Fibroblast of peridontal ligament (primary cell): ENCODE data around the gene SHD.
"Not testable (repeated sequence)": the region's sequence is repeated elsewhere in the genome, so short reads cannot be mapped to it uniquely, and the experiment has no call there.

Source experiments
- DNase-seq: peaks from one replicate; pipeline ENCODE4 v3.0.0-alpha.2; 2010; ENCODE audit errors: extremely low read depth

The SHD gene

GRCh38 chr19:4278419-4279266 lies at the start of gene SHD:
SHD (plus strand) TSS chr19:4279266; CDS start chr19:4280064, 798 bp downstream.
- no peak for DNase-seq

GRCh38 chr19:4230237-4230636 lies 48.8 kb upstream of the SHD start:
- not testable (repeated sequence) for DNase-seq

DNA sequence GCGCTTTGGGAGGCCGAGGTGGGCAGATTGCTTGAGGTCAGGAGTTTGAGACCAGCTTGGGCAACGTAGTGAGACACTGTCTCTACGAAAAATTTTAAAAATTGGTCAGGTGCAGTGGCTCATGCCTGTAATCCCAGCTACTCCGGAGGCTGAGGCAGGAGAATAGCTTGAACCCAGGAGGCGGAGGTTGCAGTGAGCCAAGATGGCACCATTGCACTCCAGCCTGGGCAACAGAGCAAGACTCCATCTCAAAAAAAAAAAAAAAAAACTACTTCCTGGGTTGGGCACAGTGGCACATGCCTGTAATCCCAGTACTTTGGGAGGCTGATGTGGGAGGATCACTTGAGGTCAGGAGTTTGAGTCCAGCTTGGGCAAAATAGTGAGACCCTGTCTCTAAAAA lies 47.5 kb upstream of the SHD start:
- not testable (repeated sequence) for DNase-seq

DNA sequence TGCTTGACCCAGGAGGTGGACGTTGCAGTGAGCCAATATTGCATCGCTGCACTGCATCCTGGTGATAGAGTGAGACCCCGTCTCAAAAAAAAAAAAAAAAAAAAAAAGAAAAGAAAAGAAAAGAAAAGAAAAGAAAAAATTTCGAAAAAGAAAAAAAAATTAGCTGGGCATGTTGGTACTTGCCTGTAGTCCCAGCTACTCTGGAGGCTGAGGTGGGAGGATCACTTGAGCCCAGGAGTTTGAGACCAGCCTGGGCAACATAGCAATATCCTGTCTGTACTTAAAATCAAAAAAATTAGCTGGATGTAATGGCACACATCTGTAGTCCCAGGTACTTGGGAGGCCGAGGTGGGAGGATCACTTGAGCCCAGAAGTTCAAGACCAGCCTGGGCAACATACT lies 46.9 kb upstream of the SHD start:
- not testable (repeated sequence) for DNase-seq

- DNase-seq: no peak
Observed at GRCh38 chr19:4232614-4233281, 46.3 kb upstream of the SHD start.

- no peak for DNase-seq
Observed at GRCh38 chr19:4233282-4233853, 45.7 kb upstream of the SHD start.

- DNase-seq: no peak
Observed at GRCh38 chr19:4234142-4234861, 44.8 kb upstream of the SHD start.

DNA sequence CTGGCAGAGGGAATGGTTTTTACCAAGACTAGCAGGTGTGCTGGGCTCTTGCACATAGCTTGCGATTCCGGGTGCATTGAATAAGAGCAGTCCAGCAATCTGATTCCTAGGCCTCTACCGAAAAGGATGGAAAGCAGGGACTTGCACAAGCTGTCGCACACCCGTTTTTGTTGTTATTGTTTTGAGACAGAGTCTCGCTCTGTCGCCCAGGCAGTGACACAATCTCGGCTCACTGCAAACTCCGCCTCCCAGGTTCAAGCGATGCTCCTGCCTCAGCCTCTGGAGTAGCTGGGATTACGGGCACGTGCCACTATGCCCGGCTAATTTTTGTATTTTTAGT lies 44.2 kb upstream of the SHD start:
- no peak for DNase-seq

DNA sequence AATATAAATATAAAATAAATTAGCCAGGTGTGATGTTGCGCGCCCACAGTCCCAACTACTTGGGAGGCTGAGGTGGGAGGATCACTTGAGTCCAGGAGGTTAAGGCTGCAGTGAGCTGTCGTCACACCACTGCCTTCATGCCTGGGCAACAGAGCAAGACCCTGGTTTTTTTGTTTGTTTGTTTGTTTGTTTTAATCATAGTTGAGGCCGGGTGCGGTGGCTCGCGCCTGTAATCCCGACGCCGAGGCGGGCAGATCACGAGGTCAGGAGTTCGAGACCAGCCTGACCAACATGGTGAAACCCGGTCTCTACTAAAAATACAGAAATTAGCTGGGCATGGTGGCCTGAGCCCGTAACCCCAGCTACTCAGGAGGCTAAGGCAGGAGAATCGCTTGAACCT lies 41.6 kb upstream of the SHD start:
- DNase-seq: not testable (repeated sequence)

DNA sequence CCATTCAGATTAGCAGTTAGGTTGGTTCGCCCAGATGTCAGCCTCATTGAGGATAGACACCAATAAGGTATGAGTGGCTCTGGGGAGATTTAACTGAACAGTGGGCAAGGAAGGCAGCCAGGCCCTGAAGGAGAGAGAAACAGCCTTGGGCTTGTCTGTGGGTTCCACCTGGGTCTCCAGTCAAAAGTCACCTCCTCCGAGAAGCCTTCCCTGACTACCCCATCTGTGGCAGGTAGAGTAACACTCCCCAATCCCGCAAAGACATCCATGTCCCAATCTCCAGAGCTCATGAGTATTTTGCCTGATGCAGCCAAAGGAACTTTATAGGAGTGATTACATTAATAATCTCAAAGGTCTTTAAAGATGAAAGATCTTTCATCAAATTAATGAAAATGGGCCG lies 40.2 kb upstream of the SHD start:
- DNase-seq: no peak

DNA sequence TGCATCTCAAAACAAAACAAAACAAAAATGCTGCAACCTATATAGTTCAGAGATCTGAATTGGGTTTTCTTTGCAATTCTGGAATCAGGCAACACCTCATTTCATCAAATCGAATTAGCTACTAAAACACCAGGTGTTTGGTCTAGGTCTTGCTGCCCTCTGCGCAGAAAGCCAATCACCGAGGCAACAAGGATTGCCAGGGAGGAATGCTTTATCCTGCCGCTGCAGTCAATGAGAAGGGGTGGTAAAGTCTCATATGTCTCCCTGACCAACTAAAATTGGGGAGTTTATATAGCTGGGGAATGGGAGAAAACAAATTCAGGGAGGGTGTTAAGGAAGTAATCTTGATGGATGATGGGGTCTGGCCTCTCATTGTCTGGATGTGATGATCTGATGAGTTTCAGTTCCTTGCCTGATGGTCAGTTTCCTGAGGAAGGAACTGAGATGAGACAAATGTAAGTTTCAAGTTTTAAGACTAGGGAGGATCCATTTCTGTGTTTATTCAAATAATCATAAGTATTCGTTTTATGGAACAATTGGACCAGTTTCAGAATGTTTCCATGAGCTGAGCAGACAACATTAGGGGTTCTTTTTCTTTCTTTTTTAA lies 37.1 kb upstream of the SHD start:
- DNase-seq: no peak

DNA sequence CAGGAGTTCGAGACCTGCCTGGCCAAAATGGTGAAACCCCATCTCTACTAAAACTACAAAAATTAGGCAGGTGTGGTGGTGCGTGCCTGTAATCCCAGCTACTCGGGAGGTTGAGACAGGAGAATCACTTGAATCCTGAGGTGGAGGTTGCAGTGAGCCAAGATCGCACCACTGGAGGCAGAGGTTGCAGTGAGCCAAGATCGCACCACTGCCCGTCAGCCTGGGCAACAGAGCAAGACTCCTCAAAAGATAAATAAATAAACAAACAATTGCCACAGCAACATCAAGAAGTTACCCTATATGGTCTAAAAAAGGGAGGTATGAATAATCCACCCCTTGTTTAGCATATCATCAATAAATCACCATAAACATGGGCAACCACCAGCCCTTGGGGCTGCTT lies 33.1 kb upstream of the SHD start:
- DNase-seq: not testable (repeated sequence)

GRCh38 chr19:4246767-4247593 lies 32.1 kb upstream of the SHD start, which contains the start of gene YJU2:
YJU2 (plus strand) TSS chr19:4247080; CDS start chr19:4247147, 67 bp downstream.
- peak; percentile 99 for DNase-seq

- no peak for DNase-seq
Observed at GRCh38 chr19:4256563-4256962, 22.5 kb upstream of the SHD start.

DNA sequence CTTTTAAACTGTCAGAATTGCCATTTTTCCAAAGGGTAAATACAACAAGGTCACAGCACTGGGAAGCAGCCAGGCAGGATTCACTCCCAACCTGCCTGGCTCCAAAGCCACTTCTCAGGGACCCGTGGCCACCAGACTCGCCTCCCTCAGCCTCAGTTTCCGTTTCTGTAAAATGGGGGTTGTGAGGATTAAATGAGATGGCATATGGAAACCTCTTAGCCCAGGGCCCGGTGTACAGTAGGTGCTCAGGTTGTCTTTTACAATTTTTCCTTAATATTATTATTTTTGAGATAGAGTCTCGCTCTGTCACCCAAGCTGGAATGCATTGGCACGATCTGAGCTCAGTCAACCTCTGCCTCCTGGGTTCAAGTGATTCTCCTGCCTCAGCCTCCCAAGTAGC lies 22.0 kb upstream of the SHD start:
- DNase-seq: no peak

- DNase-seq: no peak
Observed at GRCh38 chr19:4258181-4258580, 20.9 kb upstream of the SHD start.

DNA sequence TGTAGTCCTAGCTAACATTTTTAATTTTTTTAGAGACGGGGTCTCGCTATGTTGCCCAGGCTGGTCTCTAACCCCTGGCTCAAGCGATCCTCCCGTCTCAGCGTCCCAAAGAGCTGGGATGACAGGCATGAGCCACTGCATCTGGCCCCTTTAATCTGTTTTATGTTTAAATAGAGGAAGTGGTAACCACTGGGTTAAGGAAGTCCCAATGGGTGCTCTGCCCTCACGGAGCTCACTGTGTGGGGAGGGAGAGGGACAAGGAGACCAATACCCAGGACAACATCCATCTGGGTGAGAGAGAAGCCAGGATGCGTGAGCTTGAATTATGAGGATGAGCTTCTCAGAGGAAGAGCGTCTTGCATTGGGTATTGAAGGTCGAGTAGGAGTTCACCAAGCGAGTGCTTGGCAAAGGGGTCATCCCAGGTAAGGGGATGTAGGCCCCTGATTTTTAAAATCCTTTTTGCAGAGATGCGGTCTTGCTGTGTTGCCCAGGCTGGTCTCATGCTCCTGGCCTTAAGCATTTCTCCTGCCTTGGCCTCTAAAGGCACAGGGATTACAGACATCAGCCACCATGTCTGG lies 18.4 kb upstream of the SHD start:
- no peak for DNase-seq

- DNase-seq: no peak
Observed at GRCh38 chr19:4264812-4265211, 14.3 kb upstream of the SHD start.

DNA sequence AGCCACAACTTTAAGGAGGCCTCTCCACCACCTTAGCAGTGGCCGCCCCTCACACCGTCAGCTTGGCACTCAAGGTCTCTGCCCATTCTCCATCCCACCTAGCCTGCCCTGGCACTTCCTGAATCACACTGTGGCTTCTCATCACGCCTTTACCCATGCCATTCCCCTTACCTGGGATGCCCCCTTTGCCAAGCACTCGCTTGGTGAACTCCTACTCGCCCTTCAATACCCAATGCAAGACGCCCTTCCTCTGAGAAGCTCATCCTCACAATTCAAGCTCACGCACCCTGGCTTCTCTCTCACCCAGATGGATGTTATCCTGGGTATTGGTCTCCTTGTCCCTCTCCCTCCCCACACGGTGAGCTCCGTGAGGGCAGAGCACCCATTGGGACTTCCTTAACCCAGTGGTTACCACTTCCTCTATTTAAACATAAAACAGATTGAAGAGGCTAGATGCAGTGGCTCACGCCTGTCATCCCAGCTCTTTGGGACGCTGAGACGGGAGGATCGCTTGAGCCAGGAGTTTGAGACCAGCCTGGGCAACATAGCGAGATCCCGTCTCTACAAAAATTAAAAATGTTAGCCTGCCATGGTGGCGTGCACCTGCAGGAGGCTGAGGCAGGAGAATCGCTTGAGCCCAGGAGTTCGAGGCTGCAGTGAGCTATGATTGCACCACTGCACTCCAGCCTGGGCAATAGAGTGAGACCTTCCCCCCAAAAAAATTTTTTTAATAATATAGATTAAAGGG lies 12.6 kb upstream of the SHD start:
- no peak for DNase-seq
